ENCODE results near the gene NKAIN4.

NKAIN4 gene

DNA sequence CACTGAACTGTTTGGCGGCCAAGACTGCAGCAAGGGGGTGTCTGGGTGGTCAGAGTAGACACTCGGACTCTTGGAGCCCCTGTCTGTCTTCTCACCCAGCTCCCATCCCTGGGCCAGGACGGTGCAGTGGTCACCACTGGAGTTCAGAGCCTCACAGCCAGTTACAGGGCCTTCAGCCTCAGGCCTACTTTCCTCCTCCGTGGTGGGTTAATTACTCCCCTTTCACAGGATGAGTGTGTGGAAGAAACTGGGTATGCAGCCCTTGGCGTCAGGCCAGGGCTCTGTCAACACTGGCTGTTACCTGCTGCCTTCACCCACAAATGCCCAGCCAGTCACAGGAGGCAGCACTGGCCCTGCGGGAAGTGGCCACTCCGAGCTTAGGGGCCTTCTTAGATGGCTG lies 36.6 kb downstream of the NKAIN4 start:
- no peak for DNase-seq

DNA sequence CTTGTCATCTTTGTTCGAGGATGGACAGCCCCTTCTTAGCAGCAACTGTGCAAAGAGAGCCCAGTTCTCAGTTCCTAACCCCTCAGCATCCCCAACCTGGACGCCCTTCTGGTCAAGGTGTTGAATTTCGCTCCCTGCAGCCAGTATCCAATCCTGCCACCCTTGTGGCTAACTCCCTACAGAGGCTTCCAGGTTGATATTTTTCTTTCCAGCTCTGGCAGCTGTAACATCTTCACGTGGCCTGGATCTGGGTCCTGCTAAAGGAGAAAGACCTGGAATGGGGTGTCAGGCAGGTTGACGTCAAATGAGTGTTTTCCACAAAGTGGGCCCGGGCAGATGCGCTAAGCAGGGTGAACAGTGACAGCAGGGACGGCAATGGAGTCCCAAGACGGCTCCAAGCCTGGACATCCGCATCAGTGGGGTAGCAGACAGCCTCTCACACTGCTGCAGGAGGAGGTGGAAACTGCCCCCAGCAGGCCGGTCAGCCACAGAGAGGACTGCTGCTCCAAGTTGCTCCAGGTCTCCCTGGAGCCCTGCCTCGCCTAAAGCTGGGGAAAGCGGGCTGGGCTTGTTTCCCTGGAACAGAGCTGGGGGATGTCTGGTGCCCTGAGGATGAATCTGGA lies 37.3 kb downstream of the NKAIN4 start:
- no peak for DNase-seq

DNA sequence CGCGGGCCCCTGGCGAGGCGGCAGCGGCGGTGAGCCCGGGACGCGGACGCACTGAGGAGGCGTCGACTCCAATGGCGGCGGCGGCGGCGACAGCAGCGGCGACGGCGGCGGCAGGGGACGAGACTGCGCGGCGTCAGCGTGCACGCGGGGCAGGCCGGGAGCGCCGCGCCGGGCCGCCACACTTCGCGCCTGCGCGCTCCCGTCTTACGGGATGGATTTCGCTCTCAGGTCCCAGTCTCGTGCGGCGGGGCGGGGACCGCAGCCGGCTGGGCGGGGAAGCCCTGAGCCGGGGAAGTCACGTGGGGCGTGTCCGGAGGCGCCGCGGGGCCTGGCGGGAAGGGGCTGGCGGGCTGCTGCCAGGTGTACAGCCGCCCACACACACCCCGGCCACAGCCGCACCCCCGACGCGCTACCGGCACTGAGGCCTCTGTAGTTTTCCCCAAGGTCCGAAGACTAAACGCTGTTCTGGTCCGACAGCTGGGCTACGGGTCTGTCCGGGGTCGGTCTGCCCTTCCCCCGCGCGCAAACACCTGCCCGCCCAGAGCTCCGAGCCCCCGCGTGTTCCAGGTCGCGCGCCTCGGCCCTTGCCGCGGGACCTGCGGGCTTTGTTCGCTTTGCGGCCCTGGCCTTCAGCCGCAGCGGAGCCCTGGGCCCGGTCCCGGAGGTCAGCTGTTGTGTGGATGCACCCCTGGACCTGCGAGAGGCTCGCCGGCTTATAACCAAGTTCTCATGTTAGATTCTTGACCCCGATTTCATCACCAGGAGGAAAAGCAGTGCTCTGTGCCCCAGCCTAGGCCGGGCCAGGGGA lies 38.0 kb downstream of the NKAIN4 start, which contains the start of gene YTHDF1:
Gene YTHDF1 (minus strand): TSS at position 91 of the 808 bp plus-strand sequence. CDS start 239 bp downstream, outside the sequence.
- peak; percentile 89 to 93 for DNase-seq

DNA sequence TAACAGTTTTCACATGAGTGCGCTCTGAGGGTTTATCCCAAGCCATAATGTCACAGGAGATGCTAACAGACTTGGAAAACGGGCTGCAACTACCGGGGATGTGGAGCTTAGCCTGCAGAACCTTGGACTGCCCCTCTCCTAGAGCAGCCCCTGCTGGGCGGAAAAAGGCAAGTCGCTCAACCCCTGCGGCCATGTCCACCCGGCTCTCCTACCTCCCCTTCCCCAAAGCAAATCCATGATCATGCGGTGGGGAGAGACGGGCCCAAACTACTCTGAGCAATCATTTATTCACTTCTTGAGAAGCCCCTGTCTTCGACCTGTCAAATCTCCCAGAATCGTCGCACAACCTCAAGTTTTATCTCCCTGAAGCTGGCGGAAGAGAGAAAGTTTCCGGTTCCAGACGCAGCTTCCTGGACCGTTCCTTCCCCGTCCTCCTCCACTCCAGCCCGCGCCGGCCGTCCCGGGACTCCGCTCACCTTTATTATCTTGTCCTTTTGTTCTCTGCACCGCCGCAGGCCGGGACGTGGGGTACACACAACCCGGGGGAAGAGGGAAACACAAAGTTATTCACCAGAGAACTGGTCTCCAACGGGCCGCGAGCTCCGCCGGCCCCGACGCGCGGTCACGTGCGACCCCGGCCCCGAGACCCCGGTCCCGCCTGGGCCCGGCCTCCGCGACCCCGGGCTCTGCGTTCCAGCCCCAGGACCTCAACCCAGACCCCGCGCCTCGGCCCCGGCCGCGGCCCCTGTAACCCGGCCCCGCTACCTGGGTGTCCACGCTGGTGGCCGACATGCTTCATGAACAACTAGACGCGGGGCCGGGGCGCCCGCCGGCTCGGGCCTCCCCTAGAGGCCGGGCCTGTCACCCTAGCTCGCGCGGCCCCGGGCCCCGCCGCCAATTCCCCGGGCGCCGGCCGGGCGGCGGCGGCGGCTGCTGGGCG lies 38.9 kb downstream of the NKAIN4 start:
- DNase-seq = peak; percentile 16 to 30

DNA sequence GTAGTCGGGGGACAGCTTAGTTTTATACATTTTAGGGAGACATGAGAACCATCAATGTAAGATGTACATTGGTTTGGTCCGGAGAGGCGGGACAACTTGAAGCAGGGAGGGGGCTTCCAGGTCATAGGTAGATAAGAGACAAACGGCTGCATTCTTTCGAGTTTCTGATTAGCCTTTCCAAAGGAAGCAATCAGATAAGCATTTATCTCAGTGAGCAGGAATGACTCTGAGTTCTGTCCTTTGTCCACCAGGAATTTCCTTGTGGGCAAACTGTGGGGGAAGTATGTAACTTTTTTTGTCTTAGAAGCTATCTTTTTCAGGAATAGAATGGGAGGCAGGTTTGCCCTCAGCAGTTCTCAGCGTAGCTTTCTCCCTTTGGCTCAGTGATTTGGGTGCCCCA lies 39.7 kb downstream of the NKAIN4 start:
- DNase-seq = no peak

DNA sequence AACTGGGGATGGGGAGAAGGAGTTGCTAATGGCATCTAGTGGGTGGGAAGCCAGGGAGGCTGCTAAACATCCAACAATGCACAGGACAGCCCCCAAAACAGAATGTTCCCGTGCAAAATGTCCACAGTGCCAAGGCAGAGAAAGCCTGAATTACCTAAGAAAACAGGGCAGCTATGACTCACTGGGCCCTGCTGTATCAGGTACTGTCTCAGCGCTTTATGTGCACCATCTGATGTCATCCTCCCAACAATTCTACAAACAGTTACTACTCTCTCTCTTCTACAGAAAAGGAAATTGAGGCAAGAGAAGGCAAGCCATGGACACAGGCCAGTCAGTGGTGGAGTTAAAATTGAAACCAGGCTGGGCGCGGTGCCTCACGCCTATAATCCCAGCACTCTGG lies 41.5 kb downstream of the NKAIN4 start:
- no peak for DNase-seq

DNA sequence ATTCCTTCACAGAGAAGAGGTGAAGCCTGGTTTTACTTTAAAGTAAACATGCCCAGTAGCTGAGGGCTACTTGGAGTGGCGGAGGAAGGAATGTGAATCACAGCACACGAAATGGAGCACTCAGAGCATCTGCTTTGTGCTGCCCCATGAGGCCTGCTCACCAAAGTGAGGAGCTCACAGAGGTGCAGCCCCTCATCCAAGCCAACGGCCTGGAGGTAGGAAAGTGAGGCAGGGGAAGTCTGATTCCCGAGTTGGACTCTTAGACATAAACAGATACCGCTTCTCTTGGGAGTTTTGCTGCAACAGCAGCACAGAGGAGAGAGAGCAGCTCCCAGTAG lies 41.9 kb downstream of the NKAIN4 start:
- DNase-seq = no peak

DNA sequence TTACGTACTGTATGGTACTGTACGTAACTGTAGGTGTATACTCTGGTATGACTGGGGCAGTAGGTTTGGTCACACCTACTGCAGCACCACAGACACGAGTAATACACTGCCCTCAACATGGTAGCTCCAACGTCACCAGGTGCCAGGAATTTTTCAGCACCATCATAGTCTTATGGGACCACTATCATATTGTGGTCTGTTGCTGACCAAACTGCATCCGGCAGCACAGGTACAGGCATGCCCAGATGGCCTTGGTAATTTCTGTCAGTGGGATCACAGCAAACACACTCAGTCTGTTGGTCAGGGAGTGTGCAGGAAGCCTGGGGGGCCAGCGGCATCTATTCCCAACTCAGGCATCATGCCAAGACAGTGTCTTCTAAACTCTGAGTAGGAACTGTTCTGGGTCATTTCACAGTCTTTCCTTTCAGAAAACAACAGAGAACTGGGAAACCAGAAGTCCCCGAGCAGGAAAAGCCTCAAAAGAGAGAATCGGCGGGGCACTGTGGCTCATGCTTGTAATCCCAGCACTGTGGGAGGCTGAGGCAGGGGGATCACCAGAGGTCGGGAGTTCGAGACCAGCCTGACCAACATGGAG lies 44.2 kb downstream of the NKAIN4 start:
- no peak for DNase-seq

DNA sequence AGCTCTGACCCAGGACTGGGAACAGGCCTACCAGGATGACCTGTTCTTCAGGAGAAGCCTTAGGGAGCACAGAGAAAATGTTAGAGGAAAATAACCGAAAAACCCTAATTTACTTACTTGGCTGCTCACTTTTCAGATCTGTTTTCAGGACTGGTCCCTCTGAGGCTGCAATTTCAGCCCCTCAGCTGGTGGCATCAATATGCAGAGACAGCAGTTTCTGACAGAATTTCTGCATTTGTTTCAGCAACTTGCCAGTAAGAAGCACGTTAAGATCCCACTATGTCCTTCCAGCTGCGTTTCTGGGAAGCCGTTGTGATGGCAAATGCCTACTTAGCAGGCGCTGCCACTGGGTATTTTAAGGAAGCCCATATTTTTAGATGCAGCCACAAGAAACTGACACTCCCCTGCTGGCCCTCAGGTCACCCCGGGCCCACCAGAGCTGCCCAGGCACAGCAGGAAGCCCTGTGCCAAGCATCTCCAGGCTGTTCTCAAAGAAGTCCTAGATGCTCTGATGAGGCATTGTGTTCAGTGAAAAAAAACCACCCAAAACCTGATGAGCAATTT lies 45.8 kb downstream of the NKAIN4 start:
- DNase-seq = no peak

DNA sequence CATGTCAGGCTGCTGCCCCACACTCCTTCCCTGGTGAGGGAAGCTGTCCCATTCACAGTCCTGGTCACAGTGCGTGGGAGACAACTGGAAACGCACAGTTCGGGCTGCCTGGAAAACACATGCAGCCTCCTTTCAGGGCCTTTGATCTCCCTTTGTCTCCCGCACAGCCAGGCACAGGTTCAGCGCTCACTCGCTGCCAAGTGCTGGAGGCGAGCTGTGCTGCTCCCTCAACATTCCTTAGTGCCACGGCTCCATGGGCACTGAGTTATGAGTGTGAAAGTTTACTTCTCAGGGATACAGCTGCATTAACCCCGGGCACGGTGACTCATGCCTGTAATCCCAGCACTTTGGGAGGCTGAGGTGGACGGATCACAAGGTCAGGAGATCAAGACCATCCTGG lies 47.4 kb downstream of the NKAIN4 start:
- DNase-seq = no peak

DNA sequence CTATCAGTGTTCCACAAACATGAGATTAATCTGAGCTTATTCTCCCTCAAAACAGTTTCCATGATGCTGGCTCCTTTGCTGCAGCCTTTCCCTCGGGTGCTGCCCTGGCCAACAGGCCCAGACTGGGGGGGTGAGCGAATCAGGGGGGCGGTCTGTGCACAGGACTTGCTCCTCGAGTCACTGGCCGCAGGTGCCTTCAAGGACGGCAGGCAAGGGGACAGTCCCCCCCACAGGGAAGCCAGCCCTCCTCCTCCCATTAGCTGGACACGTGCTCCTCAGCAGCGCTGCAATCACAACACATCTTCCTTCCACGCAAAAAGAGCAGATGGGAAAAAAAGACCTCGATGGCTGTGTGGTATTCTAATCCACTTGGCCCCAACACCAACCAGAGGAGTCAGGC lies 48.4 kb downstream of the NKAIN4 start:
- no peak for DNase-seq

DNA sequence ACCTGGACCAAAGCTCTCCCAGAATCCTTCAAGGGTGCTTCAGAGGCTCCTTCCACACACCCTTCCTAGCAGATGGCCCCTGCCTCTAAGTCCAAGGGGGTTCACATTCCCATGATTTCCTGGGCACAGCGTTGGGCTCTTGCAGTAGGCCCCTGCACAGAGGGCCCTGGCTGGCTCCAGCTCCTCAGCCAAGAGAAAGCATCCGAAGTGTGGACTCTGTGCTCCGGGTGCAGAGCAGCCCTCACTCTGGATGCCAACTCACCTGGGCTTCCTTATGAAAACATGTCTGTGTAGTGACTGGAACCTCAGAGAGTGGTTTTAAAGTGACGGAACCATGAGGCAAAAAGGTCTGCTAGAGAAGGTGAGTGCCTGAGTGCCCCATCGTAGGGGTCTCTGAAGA lies 49.9 kb downstream of the NKAIN4 start:
- no peak for DNase-seq

DNA sequence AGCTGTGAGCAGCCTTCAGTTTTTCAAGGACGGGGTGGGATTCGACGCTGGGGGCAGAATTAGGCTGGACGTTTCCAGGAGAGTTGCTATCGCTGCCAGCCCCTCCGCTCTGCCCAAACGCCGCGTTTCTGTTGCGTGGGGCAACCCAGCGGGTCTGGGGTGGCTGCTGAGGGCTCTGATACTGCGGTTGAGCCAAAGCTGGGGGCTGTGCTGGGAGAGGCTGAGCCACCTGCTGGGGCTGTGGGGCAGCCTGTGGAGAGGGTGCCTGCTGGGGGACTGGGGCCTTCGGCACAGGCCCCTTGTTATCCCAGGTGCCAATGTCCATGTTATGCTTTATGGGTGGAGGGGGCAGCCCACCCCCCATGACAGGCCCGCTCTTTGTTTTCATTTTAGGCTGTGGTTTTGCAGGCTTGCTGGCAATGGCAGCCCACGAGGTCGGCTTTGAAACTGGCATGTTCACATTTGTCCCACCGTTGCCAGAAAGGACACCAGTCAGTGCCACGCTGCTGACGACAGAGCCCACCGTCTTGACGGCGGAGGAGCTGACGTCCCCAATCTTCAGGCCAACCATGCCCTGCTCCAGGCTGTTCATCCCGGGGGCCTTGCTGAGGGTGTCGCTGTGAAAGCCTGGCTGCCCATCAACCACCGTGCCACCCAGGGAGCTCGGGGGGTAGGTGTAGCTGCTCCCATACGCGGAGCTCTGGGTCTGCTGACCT lies 51.3 kb downstream of the NKAIN4 start:
- no peak for DNase-seq

DNA sequence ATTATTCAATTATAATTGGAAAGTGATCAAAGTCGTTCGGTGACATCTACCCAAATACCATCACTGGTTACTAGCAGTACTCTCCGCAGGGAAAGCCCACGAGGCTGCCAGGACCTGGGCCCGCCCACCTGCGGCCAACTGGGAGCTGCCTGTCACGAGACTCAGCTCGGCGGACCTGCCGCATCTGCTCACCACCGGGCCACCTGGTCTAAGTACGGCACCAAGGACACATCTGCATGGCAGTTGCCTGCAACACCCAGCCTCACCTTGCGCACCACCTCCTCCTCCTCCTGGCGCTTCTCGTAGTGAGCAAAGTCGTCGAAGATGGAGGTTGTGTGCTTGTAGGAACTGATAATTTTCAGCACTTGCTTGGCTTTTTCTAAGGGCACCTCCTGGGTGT lies 52.2 kb downstream of the NKAIN4 start:
- no peak for DNase-seq

DNA sequence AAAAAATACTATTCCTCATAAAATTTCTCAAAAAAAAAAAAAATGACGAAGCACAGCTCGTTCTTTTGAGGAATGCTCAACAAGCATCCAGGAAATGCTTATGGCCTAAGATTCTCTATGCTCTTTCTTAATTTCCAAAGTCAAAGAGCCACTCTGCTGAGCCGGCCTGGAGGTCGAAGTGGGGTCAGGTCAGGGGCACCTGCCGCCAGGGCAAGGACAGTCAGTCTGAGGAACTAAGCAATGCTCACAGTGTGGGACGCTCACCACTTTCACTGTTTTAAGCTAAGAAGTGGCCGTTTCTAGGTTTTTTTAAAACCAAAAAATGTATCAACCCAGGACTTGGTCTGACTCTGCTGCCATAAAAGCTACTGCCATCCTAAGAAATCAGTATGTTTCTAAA lies 55.7 kb downstream of the NKAIN4 start:
- no peak for DNase-seq

DNA sequence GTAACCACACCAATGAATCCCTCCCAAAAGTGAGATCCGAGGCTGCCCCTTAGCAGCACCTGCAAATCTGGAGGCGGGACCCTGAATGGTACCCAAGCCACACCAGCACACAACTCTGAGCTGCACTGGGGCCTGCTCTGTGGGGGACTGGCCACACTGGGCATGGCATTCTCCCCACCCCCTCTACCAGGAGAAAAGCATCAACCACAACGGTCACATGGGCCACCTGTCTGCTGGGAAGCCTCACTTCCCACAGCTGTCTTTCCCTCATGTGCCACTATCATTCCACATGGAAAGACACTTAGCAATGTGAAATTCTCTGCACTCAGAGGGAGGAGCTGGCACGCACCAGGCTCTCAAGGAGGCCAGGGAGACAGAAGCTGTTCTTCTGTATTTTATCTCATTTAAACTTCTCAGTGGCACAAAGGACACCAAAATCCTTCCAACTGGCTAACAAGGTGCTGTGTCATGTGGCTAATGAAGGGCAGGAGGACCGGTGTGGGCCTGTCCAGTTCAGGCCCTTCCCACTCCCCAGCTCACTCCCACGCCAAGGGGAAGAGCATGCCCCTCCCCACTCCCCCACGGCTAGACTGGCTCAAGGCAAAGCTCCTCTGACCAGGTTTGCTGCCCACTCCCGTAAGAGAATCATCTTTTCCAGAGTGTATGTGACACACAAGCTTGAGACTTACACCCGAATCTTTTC lies 57.3 kb downstream of the NKAIN4 start:
- no peak for DNase-seq

DNA sequence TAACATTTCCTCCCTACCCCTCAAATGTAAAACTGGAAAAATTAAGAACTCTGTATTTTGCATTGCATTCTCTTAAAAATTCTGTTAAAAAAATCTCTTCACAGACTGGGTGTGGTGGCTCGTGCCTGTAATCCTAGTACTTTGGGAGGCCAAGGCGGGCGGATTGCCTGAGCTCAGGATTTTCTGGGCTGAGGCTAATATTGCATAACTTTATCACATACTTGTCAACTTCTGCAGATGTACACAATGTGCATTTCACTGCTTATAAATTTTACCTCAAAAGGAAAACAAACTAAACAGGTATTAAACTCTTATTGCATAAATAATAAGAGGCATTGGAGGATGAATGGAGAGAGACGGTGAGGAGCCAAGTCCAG lies 59.5 kb downstream of the NKAIN4 start:
- DNase-seq = no peak

DNA sequence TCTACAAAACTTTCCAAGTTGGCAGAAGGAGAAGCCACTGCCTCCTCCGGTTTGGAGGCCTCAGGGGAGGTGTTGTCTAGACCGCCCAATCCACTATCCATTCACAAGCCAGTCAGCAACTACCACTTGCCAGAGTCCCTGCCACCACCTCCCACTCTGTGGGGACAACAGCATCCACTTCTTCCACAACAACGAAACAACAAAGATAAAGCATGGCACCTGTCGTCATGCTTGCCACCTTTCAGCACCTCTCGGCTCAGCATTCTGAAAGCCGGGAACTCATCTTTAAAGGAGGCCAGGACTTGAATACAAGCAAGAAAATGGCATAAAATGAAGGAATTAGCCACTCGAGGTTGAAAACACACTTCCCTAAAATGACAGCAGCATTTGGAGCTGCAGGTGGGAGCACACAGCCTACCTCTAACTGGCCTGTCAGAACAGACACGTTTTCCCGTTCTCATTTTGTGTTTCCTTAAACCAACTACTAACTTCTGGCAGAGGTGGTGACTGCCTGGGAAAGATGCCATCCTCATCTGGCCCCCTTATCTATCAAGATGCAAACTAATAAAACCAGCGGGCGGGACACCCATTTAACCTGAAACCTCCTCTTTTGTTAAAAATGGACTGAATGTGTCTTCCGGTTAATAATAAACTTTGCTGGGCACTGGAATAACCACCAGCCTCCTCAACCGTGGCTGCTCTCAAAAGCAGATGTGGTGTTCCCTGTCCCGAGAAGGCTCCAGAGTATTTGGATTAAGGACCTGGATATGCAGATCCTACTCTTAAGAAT lies 60.1 kb downstream of the NKAIN4 start:
- no peak for DNase-seq

DNA sequence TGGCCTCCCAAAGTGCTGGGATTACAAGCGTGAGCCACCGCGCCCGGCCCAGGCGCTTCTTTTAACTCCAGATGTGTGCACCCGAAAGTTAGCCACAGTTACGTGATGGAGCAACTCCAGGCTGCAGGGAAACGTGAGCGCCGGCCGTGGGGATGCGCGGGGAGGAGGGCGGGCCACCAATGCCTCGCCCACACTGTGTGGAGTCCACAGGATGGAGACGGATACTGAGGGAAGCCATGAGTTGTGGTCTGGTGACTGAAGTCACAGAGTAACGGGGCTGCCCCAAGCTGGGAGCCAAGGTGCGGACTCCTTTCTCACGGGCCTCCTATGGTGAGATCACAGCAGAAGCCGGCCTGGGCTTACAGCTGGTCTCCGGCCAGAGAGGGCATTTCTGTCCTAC lies 61.5 kb downstream of the NKAIN4 start:
- DNase-seq = no peak

DNA sequence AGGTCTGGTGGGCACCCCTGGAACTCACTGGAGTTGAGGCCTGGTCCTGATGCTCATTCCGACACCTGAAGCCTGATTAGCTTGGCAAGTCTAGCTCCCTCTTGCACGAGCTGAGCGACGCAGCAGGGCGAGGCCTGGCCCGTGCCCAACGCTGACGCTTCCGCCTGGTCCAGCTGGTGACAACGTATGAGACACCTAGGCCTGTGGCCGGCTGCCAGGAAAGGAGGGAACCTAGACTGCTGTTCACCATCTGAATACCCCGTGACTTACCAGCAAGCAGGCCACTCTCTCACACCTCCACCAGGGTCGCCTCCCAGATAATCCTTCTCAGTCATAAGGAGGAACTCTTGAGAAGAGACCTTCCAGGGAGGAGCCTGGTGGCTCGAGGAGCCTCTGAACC lies 62.9 kb downstream of the NKAIN4 start:
- DNase-seq = no peak

DNA sequence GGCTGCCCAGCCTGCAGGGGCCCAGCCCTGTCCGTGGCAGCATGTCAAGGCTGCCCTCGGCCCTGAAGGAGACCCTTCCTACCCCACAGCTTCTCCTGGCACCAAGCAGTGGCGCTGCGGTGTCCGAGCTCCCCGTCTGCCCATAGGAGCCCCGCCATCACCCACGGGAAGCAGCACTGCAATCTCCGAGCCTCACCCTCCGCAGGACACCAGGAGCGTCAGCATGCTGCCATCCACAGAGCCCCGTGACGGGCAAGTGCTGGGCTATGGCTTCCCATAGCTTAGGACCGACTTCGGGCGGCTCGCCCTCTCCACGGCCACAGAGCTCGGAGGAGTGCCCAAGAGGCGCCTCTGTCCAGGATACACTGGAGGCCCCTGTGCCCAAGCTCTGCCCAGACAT lies 63.4 kb downstream of the NKAIN4 start:
- no peak for DNase-seq

Data from inflammatory macrophage treated with lipopolysaccharide for 1 hour (primary cell).